H1 (cell line): ENCODE measurements around the gene CGNL1. TPM values are rescaled to one million over a fixed set of nuclear protein-coding genes. Genes with fewer than 3 reads are reported as not detected.

ENCODE experiments used
- BRCA1 ChIP-seq: IDR thresholded peaks from 2 replicates; pipeline ENCODE4 v1.6.1; 2012; ENCODE audit warnings: low read depth, low read length, improper control_type of control experiment
- POLR2AphosphoS5 ChIP-seq: IDR thresholded peaks from 2 replicates; pipeline ENCODE4 v1.6.1; 2011; ENCODE audit warnings: low read depth, low read length
- SIN3A ChIP-seq, 2 experiments: IDR thresholded peaks in 1 of 2; conservative IDR thresholded peaks in 1 of 2; 2 replicates each; pipeline ENCODE4 v1.6.1; 2011 to 2012; ENCODE audit warnings: low read length in 2 of 2, improper control_type of control experiment in 1 of 2, low read depth in 1 of 2, mild to moderate bottlenecking in 1 of 2
- polyA plus RNA-seq, 7 experiments: library from polyadenylated mRNA; depleted of rRNA in 3 of 7; stranded (reverse) in 5 of 7; unstranded in 2 of 7; fragments of >200 nt in 5 of 7; fragments of 200-250 nt in 2 of 7; gene quantifications; 1 replicate in 5 of 7; 2 replicates in 1 of 7; 4 replicates in 1 of 7; pipeline versions ENCODE4 v1.2.1 to v1.2.3, GENCODE V29; 2011 to 2013; ENCODE audit warnings: missing spikeins in 2 of 7, mixed read lengths in 2 of 7
- total RNA-seq: library from RNA; stranded (reverse); fragmentation: NEBNext Ultra II Directional; extraction: Animal tissue kit (Norgen Biotek cat#: 25700); gene quantifications from 2 replicates; pipeline ENCODE4 v1.2.1, GENCODE V29; 2021
- TF ChIP-seq, protein P1 (sequence below): IDR thresholded peaks from 2 replicates; pipeline ENCODE4 v1.6.1; 2011; ENCODE audit warnings: low read depth, mild to moderate bottlenecking, low read length; ENCODE audit not compliant: insufficient read depth

CGNL1 gene
- total and polyA plus RNA-seq, 2 of the 8 experiments (the other 6 are each of a cell fraction or from before 2014, with no cell fraction given): 21.8 to 75.6 TPM

DNA sequence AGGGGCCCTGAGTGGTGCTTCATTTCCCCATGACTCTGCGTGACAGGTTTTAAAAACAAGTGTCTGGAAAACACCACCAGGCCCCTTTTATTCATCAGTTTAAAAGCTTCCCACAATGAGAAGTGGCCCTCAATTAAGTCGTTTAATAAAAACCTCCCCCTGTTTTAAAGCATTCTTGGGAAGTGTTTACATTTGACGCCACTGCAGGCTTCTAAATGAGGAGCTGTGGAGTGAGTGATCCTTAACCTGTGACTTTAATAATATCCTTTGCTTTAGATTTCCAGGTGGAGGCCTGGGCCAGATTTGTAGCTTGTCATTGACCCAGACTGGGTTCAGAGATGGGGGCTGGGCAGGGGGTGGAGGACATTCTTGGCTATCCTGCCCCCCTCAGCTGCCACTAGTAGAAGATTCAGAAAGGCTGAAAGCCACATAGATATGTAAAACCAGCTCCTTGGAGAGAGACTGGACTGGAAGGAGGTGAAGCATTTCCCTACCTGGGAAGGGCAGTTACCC lies 11.3 kb downstream of the CGNL1 start (continued):
- TF ChIP-seq BRCA1 (no peak), SIN3A (conservative IDR thresholded peaks at IDR 0.05 in 1 of 2, IDR thresholded peaks at IDR 0.05 in 1 of 2; ENCODE audit: low read depth in 1 of 2, low read length in 2 of 2) (no peak; a peak in 1 of 4 replicates), POLR2AphosphoS5 (peak; percentile 37; the same call in 1 of the 2 replicates)
- TF ChIP-seq, protein P1, sequence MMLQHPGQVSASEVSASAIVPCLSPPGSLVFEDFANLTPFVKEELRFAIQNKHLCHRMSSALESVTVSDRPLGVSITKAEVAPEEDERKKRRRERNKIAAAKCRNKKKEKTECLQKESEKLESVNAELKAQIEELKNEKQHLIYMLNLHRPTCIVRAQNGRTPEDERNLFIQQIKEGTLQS: no peak
